Peyer's patch (tissue), 4 donors: ENCODE measurements around the gene DOCK10. TPM values are rescaled to one million over a fixed set of nuclear protein-coding genes. Genes with fewer than 3 reads are reported as not detected.

ENCODE experiments used
- DNase-seq, 3 donors: peaks; one replicate each; pipeline ENCODE4 v3.0.0-alpha.2; 2017 to 2019
- H3K27ac ChIP-seq, 4 donors: fragments of 200-600 bp; sonication (generic); one replicate each; pipeline ENCODE4 v1.5.1; 2016 to 2019
- H3K27me3 ChIP-seq, 2 donors: fragments of 200-600 bp; sonication (generic); one replicate each; pipeline ENCODE4 v1.5.1; 2019
- H3K36me3 ChIP-seq, 3 donors: fragments of 200-600 bp; sonication (generic); one replicate each; pipeline ENCODE4 v1.5.1; 2016 to 2019
- H3K4me1 ChIP-seq, 4 donors: fragments of 200-600 bp; sonication (generic); one replicate each; pipeline ENCODE4 v1.5.1; 2016 to 2019
- H3K4me3 ChIP-seq, 4 donors: fragments of 200-600 bp; sonication (generic); 1 replicate in 3 of 4; 2 replicates in 1 of 4; pipeline ENCODE4 v1.5.1; 2016 to 2019; ENCODE audit warnings: mild to moderate bottlenecking in 1 of 4
- H3K9me3 ChIP-seq, 4 donors: fragments of 200-600 bp; sonication (generic); one replicate each; pipeline ENCODE4 v1.5.1; 2016 to 2019; ENCODE audit warnings: mild to moderate bottlenecking in 1 of 4
- POLR2A ChIP-seq, 2 donors: fragments of 450-650 bp; IDR thresholded peaks; one replicate each; pipeline ENCODE4 v1.5.1; 2017; ENCODE audit warnings: antibody characterized with exemption in 2 of 2, mild to moderate bottlenecking in 2 of 2, moderate library complexity in 2 of 2
- total RNA-seq, 4 donors: library from RNA; depleted of rRNA; stranded (reverse); fragments of >200 nt; gene quantifications; one replicate each; pipeline ENCODE4 v1.1.0, GENCODE V29; 2016
- TF ChIP-seq, protein P1 (sequence below), 6 experiments: fragments of 450-650 bp in 4 of 6; fragments of 200-600 bp in 2 of 6; sonication (generic) in 1 of 6; IDR thresholded peaks; one replicate each; pipeline ENCODE4 v1.5.1; 2017 to 2019; ENCODE audit warnings: antibody characterized with exemption in 6 of 6, mild to moderate bottlenecking in 3 of 6, moderate library complexity in 1 of 6

The DOCK10 gene
- total RNA-seq, 4 donors from 2014 or later, result 14.6 to 97.4 (median 23.5) TPM

GRCh38 chr2:224731665-224732064 is 310.6 kb downstream of the DOCK10 start:
- no peak for TF ChIP-seq POLR2A (IDR thresholded peaks at IDR 0.05)
- TF ChIP-seq, protein P1, sequence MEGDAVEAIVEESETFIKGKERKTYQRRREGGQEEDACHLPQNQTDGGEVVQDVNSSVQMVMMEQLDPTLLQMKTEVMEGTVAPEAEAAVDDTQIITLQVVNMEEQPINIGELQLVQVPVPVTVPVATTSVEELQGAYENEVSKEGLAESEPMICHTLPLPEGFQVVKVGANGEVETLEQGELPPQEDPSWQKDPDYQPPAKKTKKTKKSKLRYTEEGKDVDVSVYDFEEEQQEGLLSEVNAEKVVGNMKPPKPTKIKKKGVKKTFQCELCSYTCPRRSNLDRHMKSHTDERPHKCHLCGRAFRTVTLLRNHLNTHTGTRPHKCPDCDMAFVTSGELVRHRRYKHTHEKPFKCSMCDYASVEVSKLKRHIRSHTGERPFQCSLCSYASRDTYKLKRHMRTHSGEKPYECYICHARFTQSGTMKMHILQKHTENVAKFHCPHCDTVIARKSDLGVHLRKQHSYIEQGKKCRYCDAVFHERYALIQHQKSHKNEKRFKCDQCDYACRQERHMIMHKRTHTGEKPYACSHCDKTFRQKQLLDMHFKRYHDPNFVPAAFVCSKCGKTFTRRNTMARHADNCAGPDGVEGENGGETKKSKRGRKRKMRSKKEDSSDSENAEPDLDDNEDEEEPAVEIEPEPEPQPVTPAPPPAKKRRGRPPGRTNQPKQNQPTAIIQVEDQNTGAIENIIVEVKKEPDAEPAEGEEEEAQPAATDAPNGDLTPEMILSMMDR (IDR thresholded peaks at IDR 0.05), result no peak
- Histone ChIP-seq H3K4me3 (no peak overlapping the region), H3K9me3 (peaks cover 0 to 8% (median 3%) of the 10 kb centered on the region in 4 donors), H3K4me1 (no peaks in the 10 kb centered on the region), H3K27me3 (no peaks in the 10 kb centered on the region), H3K27ac (no peak overlapping the region), H3K36me3 (no peaks in the 10 kb centered on the region)
- no peak for DNase-seq

DNA sequence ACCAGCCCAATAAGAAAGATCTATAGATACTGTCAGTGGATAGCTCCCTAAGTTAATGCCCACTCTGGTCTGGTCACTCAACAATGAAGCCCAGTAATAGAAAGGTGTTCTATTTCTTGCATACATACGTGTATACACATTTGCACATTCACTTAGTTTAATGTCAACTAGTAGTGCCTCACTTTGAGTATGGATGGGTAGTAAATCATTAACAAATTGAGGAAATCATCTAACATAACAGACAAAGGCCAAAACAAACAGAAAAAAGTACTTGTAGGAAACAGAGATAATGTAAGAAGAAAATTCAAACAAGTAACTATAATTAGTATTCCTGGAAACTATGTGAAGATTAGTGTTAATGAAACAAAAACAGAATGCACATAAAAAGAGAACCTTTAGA is 312.8 kb downstream of the DOCK10 start:
- Histone ChIP-seq H3K4me3 (no peak overlapping the region), H3K27me3 (no peaks in the 10 kb centered on the region), H3K27ac (no peak overlapping the region), H3K9me3 (no peaks in the 10 kb centered on the region), H3K36me3 (no peaks in the 10 kb centered on the region), H3K4me1 (no peaks in the 10 kb centered on the region)
- TF ChIP-seq, protein P1 (IDR thresholded peaks at IDR 0.05), result no peak
- no peak for TF ChIP-seq POLR2A (IDR thresholded peaks at IDR 0.05)
- DNase-seq, result no peak

GRCh38 chr2:224724331-224724730 is 317.9 kb downstream of the DOCK10 start:
- TF ChIP-seq, protein P1 (IDR thresholded peaks at IDR 0.05), result no peak
- no peak for TF ChIP-seq POLR2A (IDR thresholded peaks at IDR 0.05)
- H3K4me3 ChIP-seq, result no peak overlapping the region
- H3K27ac ChIP-seq, result no peak overlapping the region
- no peaks in the 10 kb centered on the region for H3K36me3 ChIP-seq
- H3K4me1 ChIP-seq, result no peaks in the 10 kb centered on the region
- H3K27me3 ChIP-seq, result no peaks in the 10 kb centered on the region
- DNase-seq, result no peak
- H3K9me3 ChIP-seq, result no peaks in the 10 kb centered on the region

GRCh38 chr2:224723586-224724217 is 318.6 kb downstream of the DOCK10 start:
- H3K4me3 ChIP-seq, result no peak overlapping the region
- TF ChIP-seq, protein P1 (IDR thresholded peaks at IDR 0.05), result no peak
- TF ChIP-seq POLR2A (IDR thresholded peaks at IDR 0.05), result no peak
- no peaks in the 10 kb centered on the region for H3K27me3 ChIP-seq
- H3K9me3 ChIP-seq, result no peaks in the 10 kb centered on the region
- no peak overlapping the region for H3K27ac ChIP-seq
- no peaks in the 10 kb centered on the region for H3K4me1 ChIP-seq
- H3K36me3 ChIP-seq, result no peaks in the 10 kb centered on the region
- DNase-seq, result no peak

DNA sequence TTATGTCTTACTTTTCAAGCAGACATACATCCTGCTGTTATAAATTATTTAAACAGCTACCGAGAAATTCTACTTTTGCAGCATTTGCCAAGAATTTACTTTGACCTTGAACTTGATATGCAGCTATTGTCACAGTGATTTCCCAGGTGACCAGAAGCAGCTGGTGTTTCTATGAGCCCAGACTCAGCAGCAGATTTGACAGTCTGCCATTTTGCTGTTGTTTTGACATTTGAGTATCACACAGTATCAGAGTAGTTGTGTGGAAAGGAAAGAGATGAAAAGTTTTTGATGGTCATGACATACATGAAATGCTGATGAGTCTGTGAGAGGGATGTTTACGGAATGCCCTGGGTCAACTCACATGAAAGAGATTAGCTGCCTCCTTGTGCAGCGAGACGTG is 319.5 kb downstream of the DOCK10 start:
- Histone ChIP-seq H3K4me1 (no peaks in the 10 kb centered on the region), H3K27ac (no peak overlapping the region), H3K4me3 (no peak overlapping the region), H3K27me3 (no peaks in the 10 kb centered on the region), H3K9me3 (no peaks in the 10 kb centered on the region), H3K36me3 (no peaks in the 10 kb centered on the region)
- DNase-seq, result no peak
- no peak for TF ChIP-seq POLR2A (IDR thresholded peaks at IDR 0.05)
- TF ChIP-seq, protein P1 (IDR thresholded peaks at IDR 0.05), result no peak

GRCh38 chr2:224722250-224722649 is 320.0 kb downstream of the DOCK10 start:
- Histone ChIP-seq H3K4me3 (no peak overlapping the region), H3K9me3 (no peaks in the 10 kb centered on the region), H3K4me1 (no peaks in the 10 kb centered on the region), H3K36me3 (no peaks in the 10 kb centered on the region), H3K27ac (no peak overlapping the region), H3K27me3 (no peaks in the 10 kb centered on the region)
- no peak for TF ChIP-seq POLR2A (IDR thresholded peaks at IDR 0.05)
- TF ChIP-seq, protein P1 (IDR thresholded peaks at IDR 0.05), result no peak
- no peak for DNase-seq
